Measurements from ENCODE around the gene SNAP47.

GRCh38 chr1:227779021-227779441, 43.8 kb downstream of the SNAP47 start:
- TF ChIP-seq CTCF (IDR thresholded peaks at IDR 0.05; ENCODE audit: insufficient read depth, low read length) (no peak), REST (IDR thresholded peaks at IDR 0.05; ENCODE audit: insufficient replicate concordance, low read depth) (no peak), POLR2AphosphoS5 (IDR thresholded peaks at IDR 0.05; ENCODE audit: low read depth) (no peak)

Data from HL-60 (cell line).